Fibroblast of pulmonary artery (primary cell): Measurements from ENCODE around the gene CNTNAP2.

ENCODE experiments used
- DNase-seq: peaks from one replicate; pipeline ENCODE4 v3.0.0-alpha.2; 2010; ENCODE audit warnings: low read depth
- H3K4me3 ChIP-seq: replicated peaks from 2 replicates; pipeline ENCODE4 v1.5.1; 2011; ENCODE audit warnings: low read depth, mild to moderate bottlenecking, control low read depth, low read length, moderate library complexity
- CTCF ChIP-seq: IDR thresholded peaks from 2 replicates; pipeline ENCODE4 v1.5.1; 2011; ENCODE audit warnings: mild to moderate bottlenecking, control low read depth, low read length, inconsistent platforms; ENCODE audit errors: missing control alignments

The CNTNAP2 gene

GRCh38 chr7:147569116-147569913 is 1452.7 kb downstream of the CNTNAP2 start:
- no peak overlapping the region for H3K4me3 ChIP-seq
- TF ChIP-seq CTCF, result no peak
- no peak for DNase-seq

- DNase-seq, result peak; percentile 11
- no peak for TF ChIP-seq CTCF
- H3K4me3 ChIP-seq, result no peak overlapping the region
Observed at GRCh38 chr7:147570390-147570789, 1453.8 kb downstream of the CNTNAP2 start.

- DNase-seq, result no peak
- TF ChIP-seq CTCF, result no peak
- H3K4me3 ChIP-seq, result no peak overlapping the region
Observed at GRCh38 chr7:147571436-147572185, 1455.0 kb downstream of the CNTNAP2 start.

- H3K4me3 ChIP-seq, result no peak overlapping the region
- no peak for TF ChIP-seq CTCF
- DNase-seq, result no peak
Observed at GRCh38 chr7:147578196-147578595, 1461.6 kb downstream of the CNTNAP2 start.

- H3K4me3 ChIP-seq, result no peak overlapping the region
- no peak for DNase-seq
- TF ChIP-seq CTCF, result no peak
Observed at GRCh38 chr7:147579148-147579547, 1462.5 kb downstream of the CNTNAP2 start.

- no peak for TF ChIP-seq CTCF
- H3K4me3 ChIP-seq, result no peak overlapping the region
- DNase-seq, result no peak
Observed at GRCh38 chr7:147584771-147585193, 1468.2 kb downstream of the CNTNAP2 start.
